GM21723 (cell line): Measurements from ENCODE around the gene MRPL52.
"Not testable (repeated sequence)": the region's sequence is repeated elsewhere in the genome, so short reads cannot be mapped to it uniquely, and the experiment has no call there.

ENCODE experiments used
- ATAC-seq: cut with Tn5 transposase; IDR thresholded peaks from one replicate; pipeline ENCODE4 v1.9.1; 2021; ENCODE audit warnings: mild to moderate bottlenecking, moderate library complexity; ENCODE audit not compliant: unreplicated experiment

Gene MRPL52

DNA sequence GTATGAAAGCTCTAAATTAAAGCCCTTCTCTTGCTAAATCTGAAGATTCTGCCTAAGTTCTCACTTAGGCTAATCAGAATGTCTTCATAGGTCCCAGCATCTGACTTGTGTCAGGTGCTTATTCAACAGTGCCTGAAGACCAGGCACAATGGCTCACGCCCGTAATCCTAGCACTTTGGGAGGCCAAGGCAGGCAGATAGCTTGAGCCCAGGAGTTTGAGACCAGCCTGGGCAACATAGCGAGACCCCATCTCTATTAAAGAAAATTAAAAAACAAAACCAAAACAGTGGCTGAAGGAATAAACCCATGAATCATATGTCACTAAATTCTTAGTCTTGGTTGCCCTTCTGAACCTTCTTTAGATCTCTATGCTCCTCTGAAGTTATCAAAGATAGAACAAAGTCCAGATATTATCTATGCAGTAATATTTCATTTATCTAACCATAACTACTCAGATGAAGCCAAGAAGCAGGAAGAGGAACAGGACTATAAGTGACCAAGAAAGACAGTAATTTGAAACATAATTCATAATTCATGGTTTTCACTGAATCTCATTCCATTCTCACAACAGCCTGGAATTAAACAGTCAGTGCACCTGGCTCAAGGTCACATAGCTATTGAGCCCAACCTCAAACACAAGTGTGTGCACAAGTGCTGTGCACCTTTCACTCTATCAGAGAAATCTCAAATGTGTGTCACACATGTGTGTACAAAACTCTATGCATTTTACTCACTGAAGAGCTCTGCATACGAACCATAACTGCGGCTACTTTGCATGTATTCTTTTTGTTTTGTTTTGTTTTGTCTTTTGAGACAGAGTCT lies 21.1 kb upstream of the MRPL52 start:
- ATAC-seq, result no peak

- ATAC-seq, result no peak
Observed at GRCh38 chr14:22811722-22812121, 18.0 kb upstream of the MRPL52 start.

GRCh38 chr14:22812744-22813143 lies 16.9 kb upstream of the MRPL52 start:
- ATAC-seq, result no peak

GRCh38 chr14:22813145-22813544 lies 16.5 kb upstream of the MRPL52 start:
- no peak for ATAC-seq

- no peak for ATAC-seq
Observed at GRCh38 chr14:22814373-22814772, 15.3 kb upstream of the MRPL52 start.

- no peak for ATAC-seq
Observed at GRCh38 chr14:22814941-22815713, 14.6 kb upstream of the MRPL52 start, which contains the start of gene SLC7A7. Gene SLC7A7 (minus strand): TSS chr14:22815435. CDS start chr14:22813398, 2,037 bp downstream.

- ATAC-seq, result no peak
Observed at GRCh38 chr14:22819151-22819988, 10.3 kb upstream of the MRPL52 start.

- ATAC-seq, result no peak
Observed at GRCh38 chr14:22820731-22821130, 9.0 kb upstream of the MRPL52 start.

GRCh38 chr14:22821193-22822015 lies 8.3 kb upstream of the MRPL52 start:
- ATAC-seq, result no peak

- no peak for ATAC-seq
Observed at GRCh38 chr14:22822016-22822570, 7.6 kb upstream of the MRPL52 start.

DNA sequence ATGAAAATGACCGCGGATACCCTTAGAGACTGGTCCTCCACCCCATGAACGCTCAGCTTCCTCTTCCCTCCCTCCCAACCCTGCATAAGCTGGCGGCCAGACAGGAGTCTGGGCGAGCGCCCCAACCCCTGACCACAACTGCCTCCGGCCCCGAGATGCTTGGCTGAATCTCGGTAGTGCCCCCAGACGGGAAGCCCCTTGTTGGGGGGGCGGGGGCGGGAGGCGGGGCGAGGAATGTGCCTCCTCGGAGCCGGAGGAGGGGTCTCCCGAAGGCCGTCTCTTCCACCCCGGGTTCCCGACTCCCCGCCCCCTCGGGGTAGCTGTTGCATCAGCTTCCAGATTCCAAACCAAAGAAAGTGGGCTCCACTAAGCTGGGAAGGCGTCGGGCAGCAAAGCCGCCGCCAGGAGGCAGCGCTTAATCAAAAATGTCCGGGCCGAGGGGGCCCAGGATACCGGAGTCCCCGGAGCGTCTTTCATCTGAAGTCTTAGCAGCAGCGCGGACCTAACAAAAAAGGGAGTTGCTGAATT lies 7.1 kb upstream of the MRPL52 start:
- peak; percentile 57 for ATAC-seq

GRCh38 chr14:22824711-22825359 lies 4.9 kb upstream of the MRPL52 start:
- ATAC-seq, result no peak

DNA sequence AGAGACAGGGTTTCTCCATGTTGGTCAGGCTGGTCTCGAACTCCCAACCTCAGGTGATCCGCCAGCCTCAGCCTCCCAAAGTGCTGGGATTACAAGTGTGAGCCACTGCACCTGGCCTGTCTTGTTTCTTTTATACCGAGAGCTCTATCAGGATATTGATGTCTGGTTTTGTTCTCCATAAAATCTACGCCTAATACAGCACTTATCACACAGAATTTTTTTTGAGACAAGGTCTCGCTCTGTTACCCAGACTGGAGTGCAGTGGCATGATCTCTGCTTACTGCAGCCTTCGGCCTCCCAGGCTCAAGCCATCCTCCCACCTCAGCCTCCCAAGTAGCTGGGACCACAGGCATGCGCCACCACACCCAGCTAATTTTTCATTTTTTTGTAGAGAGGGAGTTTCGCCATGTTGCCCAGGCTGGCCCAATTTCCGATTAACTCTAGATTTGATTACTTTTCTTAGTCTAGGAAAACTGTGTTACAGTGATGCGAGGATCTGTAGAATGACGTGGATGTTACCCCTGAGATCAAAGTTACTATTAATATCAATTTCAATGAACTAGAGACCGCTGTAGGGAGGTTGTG lies 519 bp upstream of the MRPL52 start:
- ATAC-seq, result not testable (repeated sequence)

GRCh38 chr14:22830443-22831010 lies 840 bp downstream of the MRPL52 start:
- ATAC-seq, result no peak

- no peak for ATAC-seq
Observed at GRCh38 chr14:22835505-22835904, 5.8 kb downstream of the MRPL52 start.

- no peak for ATAC-seq
Observed at GRCh38 chr14:22836301-22837113, 6.8 kb downstream of the MRPL52 start, which contains the start of gene MMP14. Gene MMP14 (plus strand): TSS chr14:22836585. CDS start chr14:22836818, 233 bp downstream.

DNA sequence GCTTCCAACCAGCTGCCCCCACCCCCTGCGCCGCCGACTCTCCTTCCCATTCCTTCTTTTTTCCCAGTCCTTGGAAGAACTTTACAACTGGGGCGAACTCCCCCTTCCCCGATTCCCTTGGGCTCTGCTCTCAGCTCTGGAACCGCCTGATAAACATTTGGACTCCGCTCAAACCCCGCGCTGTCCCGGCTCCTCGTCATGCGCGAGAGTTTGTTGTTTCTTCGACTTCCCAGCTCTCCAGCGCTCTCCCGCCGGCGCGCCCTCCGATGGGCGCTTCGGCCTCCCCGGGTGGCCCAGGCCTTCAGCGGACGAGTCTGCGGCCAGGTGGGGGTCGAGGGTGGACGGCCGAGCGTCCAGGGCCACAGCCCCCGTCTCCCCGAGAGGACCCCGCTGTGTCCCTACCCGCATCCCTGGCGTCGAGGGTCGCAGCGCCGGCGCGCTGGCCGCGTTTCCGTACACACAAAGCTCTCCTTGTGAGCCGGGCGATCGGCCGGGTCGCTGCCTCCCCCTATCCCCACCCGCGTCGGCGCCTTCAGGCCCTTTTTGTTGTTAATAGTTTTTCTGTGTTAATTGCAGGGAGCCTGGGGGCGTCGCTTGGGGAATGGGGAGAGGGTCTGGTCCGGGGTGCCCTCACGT lies 7.5 kb downstream of the MRPL52 start:
- ATAC-seq, result no peak
